ENCODE data around the gene IFNAR1. TPM values are rescaled to one million over a fixed set of nuclear protein-coding genes. Genes with fewer than 3 reads are reported as not detected.

Gene IFNAR1
- total RNA-seq, 1 donor from 2014 or later, result 8.2 TPM

DNA sequence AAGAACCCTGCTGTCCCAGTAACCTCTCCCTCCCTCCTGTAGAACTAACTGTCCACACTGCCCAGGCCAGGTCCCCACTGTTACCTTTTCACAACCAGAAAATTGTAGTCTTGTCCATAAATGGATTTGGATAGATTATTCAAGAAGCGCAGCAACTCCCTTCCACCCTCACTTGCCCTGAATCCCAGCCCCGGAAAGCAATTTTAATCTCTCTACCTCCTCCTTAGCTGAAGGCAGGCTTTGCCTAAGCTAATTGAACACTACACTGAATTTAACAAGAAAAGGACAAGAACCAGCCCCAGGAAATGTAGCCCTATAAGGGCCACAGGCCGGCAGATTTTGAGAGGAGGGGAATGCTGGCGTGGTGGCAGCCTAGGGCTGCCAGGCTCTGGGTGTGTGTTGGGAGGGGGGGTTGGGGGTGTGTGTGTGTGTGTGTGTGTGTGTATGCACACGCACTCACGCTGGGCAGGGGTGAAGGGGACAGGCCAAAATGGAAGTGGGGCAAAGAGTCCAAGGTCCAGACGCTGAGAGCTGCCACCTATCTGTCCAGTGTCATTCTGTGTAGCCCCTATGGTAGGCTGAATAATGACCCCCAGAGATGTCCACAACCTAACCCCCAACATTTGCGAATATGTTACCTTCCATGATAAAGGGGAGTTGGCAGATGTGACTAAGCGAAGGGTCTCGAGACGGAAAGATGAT, 67.7 kb downstream of the IFNAR1 start:
- no peak for FAIRE-seq
- no peaks in the 10 kb centered on the region for H3K27me3 ChIP-seq (ENCODE audit: control insufficient read depth, insufficient read depth, low read length)
- DNase-seq (ENCODE audit: low read depth), result no peak
- no peak overlapping the region for H3K4me3 ChIP-seq (ENCODE audit: low read depth, low read length)
- no peaks in the 10 kb centered on the region for H3K36me3 ChIP-seq (ENCODE audit: control insufficient read depth, insufficient read depth, low read length)
- TF ChIP-seq, protein P1, sequence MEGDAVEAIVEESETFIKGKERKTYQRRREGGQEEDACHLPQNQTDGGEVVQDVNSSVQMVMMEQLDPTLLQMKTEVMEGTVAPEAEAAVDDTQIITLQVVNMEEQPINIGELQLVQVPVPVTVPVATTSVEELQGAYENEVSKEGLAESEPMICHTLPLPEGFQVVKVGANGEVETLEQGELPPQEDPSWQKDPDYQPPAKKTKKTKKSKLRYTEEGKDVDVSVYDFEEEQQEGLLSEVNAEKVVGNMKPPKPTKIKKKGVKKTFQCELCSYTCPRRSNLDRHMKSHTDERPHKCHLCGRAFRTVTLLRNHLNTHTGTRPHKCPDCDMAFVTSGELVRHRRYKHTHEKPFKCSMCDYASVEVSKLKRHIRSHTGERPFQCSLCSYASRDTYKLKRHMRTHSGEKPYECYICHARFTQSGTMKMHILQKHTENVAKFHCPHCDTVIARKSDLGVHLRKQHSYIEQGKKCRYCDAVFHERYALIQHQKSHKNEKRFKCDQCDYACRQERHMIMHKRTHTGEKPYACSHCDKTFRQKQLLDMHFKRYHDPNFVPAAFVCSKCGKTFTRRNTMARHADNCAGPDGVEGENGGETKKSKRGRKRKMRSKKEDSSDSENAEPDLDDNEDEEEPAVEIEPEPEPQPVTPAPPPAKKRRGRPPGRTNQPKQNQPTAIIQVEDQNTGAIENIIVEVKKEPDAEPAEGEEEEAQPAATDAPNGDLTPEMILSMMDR (IDR thresholded peaks at IDR 0.05; ENCODE audit: insufficient read depth, low read length, severe bottlenecking), result no peak

DNA sequence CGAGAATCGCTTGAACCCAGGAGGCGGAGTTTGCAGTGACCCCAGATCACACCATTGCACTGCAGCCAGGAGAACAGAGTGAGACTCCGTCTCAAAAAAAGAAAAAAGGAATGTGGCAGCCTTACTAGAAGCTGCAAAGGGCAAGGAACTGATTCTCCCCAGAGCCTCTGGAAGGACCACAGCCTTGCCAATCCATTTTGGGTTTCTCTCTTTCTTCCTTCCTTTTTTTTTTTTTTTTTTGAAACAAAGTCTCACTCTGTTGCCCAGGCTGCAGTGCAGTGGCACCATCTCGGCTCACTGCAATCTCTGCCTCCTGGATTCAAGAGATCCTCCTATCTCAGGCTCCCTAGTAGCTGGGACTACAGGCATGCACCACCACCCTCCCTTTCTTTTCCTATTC, 68.6 kb downstream of the IFNAR1 start:
- no peaks in the 10 kb centered on the region for H3K36me3 ChIP-seq (ENCODE audit: control insufficient read depth, insufficient read depth, low read length)
- DNase-seq (ENCODE audit: low read depth) (no peak), FAIRE-seq (no peak)
- TF ChIP-seq, protein P1 (IDR thresholded peaks at IDR 0.05; ENCODE audit: insufficient read depth, low read length, severe bottlenecking), result no peak
- no peak overlapping the region for H3K4me3 ChIP-seq (ENCODE audit: low read depth, low read length)
- H3K27me3 ChIP-seq (ENCODE audit: control insufficient read depth, insufficient read depth, low read length), result no peaks in the 10 kb centered on the region

DNA sequence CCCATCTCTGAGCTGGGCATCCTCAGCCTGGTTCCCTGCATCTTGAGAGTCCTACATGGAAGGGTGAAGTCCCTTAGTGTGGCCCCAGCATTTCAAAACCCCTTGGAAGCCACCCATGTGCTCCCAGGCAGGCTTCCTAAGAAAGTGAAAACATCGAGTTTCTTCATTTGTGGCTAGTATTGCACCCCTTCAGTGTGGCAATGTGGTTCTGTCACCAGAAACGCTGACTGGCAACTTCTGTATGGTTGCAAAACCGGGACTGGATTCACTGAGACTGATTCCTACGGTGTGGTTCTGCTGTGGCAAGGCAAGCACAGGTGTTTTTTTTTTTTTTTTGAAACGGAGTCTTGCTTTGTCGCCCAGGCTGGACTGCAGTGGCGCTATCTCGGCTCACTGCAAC, 69.5 kb downstream of the IFNAR1 start:
- DNase-seq (ENCODE audit: low read depth) (no peak), FAIRE-seq (no peak)
- Histone ChIP-seq H3K27me3 (ENCODE audit: control insufficient read depth, insufficient read depth, low read length) (no peaks in the 10 kb centered on the region), H3K36me3 (ENCODE audit: control insufficient read depth, insufficient read depth, low read length) (no peaks in the 10 kb centered on the region), H3K4me3 (ENCODE audit: low read depth, low read length) (no peak overlapping the region)
- TF ChIP-seq, protein P1 (IDR thresholded peaks at IDR 0.05; ENCODE audit: insufficient read depth, low read length, severe bottlenecking), result no peak

DNA sequence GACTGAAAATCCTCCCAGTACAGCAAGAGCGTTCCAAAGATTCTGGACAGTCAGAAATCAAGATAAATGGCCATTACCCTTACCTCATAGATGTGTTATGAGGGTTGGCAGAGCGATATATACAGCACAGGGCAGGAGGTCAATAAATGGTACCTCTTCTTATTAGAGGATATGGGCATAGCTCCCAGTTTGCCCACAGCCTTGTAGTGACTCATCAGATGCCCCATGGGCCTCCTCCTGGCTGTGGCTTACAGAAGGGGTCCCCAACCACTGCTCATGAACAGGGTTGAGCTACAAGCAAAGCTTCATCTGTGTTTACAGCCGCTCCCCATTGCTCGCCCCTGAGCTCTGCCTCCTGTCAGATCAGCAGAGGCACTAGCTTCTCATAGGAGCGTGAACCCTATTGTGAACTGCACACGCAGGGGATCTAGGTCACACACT, 71.1 kb downstream of the IFNAR1 start:
- Histone ChIP-seq H3K36me3 (ENCODE audit: control insufficient read depth, insufficient read depth, low read length) (no peaks in the 10 kb centered on the region), H3K4me3 (ENCODE audit: low read depth, low read length) (no peak overlapping the region), H3K27me3 (ENCODE audit: control insufficient read depth, insufficient read depth, low read length) (no peaks in the 10 kb centered on the region)
- DNase-seq (ENCODE audit: low read depth), result no peak
- FAIRE-seq, result no peak
- TF ChIP-seq, protein P1 (IDR thresholded peaks at IDR 0.05; ENCODE audit: insufficient read depth, low read length, severe bottlenecking), result no peak

DNA sequence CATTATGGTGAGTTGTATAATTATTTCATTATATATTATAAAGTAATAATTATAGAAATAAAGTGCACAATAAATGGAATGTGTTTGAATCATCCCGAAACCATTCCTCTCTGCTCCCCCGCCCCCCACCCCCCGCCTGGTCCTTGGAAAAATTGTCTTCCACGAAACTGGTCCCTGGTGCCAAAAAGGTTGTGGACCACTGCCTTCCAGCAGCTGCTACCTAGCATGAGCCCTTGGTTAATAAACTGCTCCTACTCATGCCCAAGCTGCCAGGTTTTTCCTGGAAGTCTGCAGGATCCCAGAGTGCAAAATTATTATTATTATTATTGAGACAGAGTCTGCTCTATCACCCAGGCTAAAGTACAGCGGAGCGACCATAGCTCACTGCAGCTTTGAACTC, 71.7 kb downstream of the IFNAR1 start:
- no peak for DNase-seq (ENCODE audit: low read depth)
- FAIRE-seq, result no peak
- Histone ChIP-seq H3K27me3 (ENCODE audit: control insufficient read depth, insufficient read depth, low read length) (no peaks in the 10 kb centered on the region), H3K4me3 (ENCODE audit: low read depth, low read length) (no peak overlapping the region), H3K36me3 (ENCODE audit: control insufficient read depth, insufficient read depth, low read length) (no peaks in the 10 kb centered on the region)
- TF ChIP-seq, protein P1 (IDR thresholded peaks at IDR 0.05; ENCODE audit: insufficient read depth, low read length, severe bottlenecking), result no peak

DNA sequence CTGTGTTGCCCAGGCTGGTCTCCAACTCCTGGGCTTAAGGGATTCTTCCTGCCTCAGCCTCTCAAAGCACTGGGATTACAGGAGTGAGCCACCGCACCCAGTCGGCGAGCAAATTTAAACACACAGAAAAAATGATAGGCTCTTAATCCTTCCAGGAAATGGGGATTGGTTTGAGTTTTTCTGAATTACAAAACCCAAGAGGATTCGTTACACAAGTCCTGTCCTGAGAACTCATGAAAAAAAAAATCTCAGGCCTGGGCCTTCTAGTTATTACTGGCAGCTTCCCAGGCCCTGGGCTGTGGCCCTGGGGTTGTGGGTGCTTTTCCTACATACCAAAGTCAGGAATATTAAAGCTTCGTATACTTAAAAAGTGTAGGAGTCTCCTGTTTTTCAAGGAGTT, 72.2 kb downstream of the IFNAR1 start:
- DNase-seq (ENCODE audit: low read depth), result peak; percentile 56
- Histone ChIP-seq H3K4me3 (ENCODE audit: low read depth, low read length) (no peak overlapping the region), H3K36me3 (ENCODE audit: control insufficient read depth, insufficient read depth, low read length) (no peaks in the 10 kb centered on the region), H3K27me3 (ENCODE audit: control insufficient read depth, insufficient read depth, low read length) (no peaks in the 10 kb centered on the region)
- FAIRE-seq, result no peak
- TF ChIP-seq, protein P1 (IDR thresholded peaks at IDR 0.05; ENCODE audit: insufficient read depth, low read length, severe bottlenecking), result no peak

All from bronchial epithelial cell (primary cell).